IMR-90 (cell line): ENCODE data around the gene OTUD4. TPM values are rescaled to one million over a fixed set of nuclear protein-coding genes. Genes with fewer than 3 reads are reported as not detected.

Experiments
- ATAC-seq: fragments of 200-7000 bp; cut with Tn5 transposase; 2 replicates; pipeline ENCODE4 v1.9.1; 2020; ENCODE audit warnings: low read depth, mild to moderate bottlenecking, moderate library complexity
- BruUV-seq: library from RNA; stranded (reverse); fragments of 400-500 nt; replicated peaks from 2 replicates; lab custom pipeline; 2021; lab: Mats Ljungman, UMichigan
- CTCF ChIA-PET: fragments of 300-600 bp; formaldehyde crosslinking; extraction: SDS; loops from one replicate; lab custom pipeline; 2021; ENCODE audit warnings: antibody characterized with exemption; lab: Yijun Ruan, JAX
- POLR2A ChIA-PET: fragments of 300-600 bp; sonication (Branson Sonifier 250); formaldehyde crosslinking; loops from one replicate; lab custom pipeline; 2022; ENCODE audit warnings: antibody characterized with exemption; ENCODE audit not compliant: unreplicated experiment; lab: Charles Lee
- DNase-seq: peaks from one replicate; pipeline ENCODE4 v3.0.0; 2013
- H2AFZ ChIP-seq: replicated peaks from 2 replicates; pipeline ENCODE3; 2013; ENCODE audit warnings: low read length, mild to moderate bottlenecking; ENCODE audit not compliant: poor library complexity
- H2AK5ac ChIP-seq: 2 replicates; pipeline ENCODE4 v1.6.1; 2013; ENCODE audit warnings: low read depth, low read length, inconsistent platforms
- H2AK9ac ChIP-seq: replicated peaks from 2 replicates; pipeline ENCODE3; 2013; ENCODE audit warnings: mild to moderate bottlenecking, low read depth, low read length, moderate library complexity; ENCODE audit not compliant: poor library complexity
- H2BK120ac ChIP-seq: 2 replicates; pipeline ENCODE4 v1.6.1; 2013; ENCODE audit warnings: low read depth, low read length, inconsistent platforms
- H2BK15ac ChIP-seq: 3 replicates; pipeline ENCODE4 v1.6.1; 2013; ENCODE audit warnings: low read depth, low read length, inconsistent platforms
- H2BK20ac ChIP-seq: 2 replicates; pipeline ENCODE4 v1.6.1; 2013; ENCODE audit warnings: low read depth, mild to moderate bottlenecking, inconsistent platforms, low read length, moderate library complexity
- H2BK5ac ChIP-seq: 2 replicates; pipeline ENCODE4 v1.6.1; 2013; ENCODE audit warnings: mild to moderate bottlenecking, low read depth, low read length, inconsistent platforms; ENCODE audit not compliant: poor library complexity, severe bottlenecking
- H3K14ac ChIP-seq: replicated peaks from 2 replicates; pipeline ENCODE4 v1.6.1; 2013; ENCODE audit warnings: low read depth, low read length, inconsistent platforms
- H3K18ac ChIP-seq: 2 replicates; pipeline ENCODE4 v1.6.1; 2013; ENCODE audit warnings: low read depth, low read length, control low read depth
- H3K23ac ChIP-seq: 2 replicates; pipeline ENCODE4 v1.6.1; 2013; ENCODE audit warnings: low read depth, low read length, inconsistent platforms
- H3K27ac ChIP-seq: 2 replicates; pipeline ENCODE4 v1.5.1; 2013; ENCODE audit warnings: mild to moderate bottlenecking, control low read depth, low read length; ENCODE audit not compliant: insufficient read depth
- H3K27me3 ChIP-seq: 2 replicates; pipeline ENCODE4 v1.6.1; 2013; ENCODE audit warnings: low read length; ENCODE audit not compliant: control insufficient read depth, insufficient read depth
- H3K36me3 ChIP-seq: 2 replicates; pipeline ENCODE4 v1.6.1; 2013; ENCODE audit warnings: low read length, mixed read lengths; ENCODE audit not compliant: control insufficient read depth, insufficient read depth
- H3K4ac ChIP-seq: 2 replicates; pipeline ENCODE4 v1.6.1; 2013; ENCODE audit warnings: low read depth, low read length, inconsistent platforms
- H3K4me1 ChIP-seq: 2 replicates; pipeline ENCODE4 v1.6.1; 2013; ENCODE audit warnings: low read length, mixed read lengths; ENCODE audit not compliant: control insufficient read depth, insufficient read depth
- H3K4me2 ChIP-seq: 2 replicates; pipeline ENCODE4 v1.6.1; 2013; ENCODE audit warnings: low read depth, mild to moderate bottlenecking, control low read depth, low read length, moderate library complexity
- H3K4me3 ChIP-seq: 2 replicates; pipeline ENCODE4 v1.5.1; 2013; ENCODE audit warnings: low read depth, mild to moderate bottlenecking, control low read depth, low read length, moderate library complexity; ENCODE audit not compliant: insufficient read depth
- H3K56ac ChIP-seq: 2 replicates; pipeline ENCODE4 v1.6.1; 2013; ENCODE audit warnings: low read length, inconsistent platforms; ENCODE audit not compliant: insufficient read depth; ENCODE audit errors: extremely low read depth
- H3K79me1 ChIP-seq, 2 experiments: 2 replicates each; pipeline ENCODE4 v1.6.1; 2013; ENCODE audit warnings: low read length in 2 of 2, inconsistent platforms in 1 of 2, low read depth in 1 of 2
- H3K9ac ChIP-seq: 2 replicates; pipeline ENCODE4 v1.6.1; 2013; ENCODE audit warnings: low read depth, low read length, control low read depth
- H3K9me1 ChIP-seq: 2 replicates; pipeline ENCODE4 v1.6.1; 2013; ENCODE audit warnings: low read length, inconsistent platforms; ENCODE audit not compliant: insufficient read depth
- H3K9me3 ChIP-seq: 2 replicates; pipeline ENCODE4 v1.6.1; 2013; ENCODE audit warnings: low read length; ENCODE audit not compliant: control insufficient read depth, insufficient read depth
- H4K20me1 ChIP-seq: 2 replicates; pipeline ENCODE4 v1.6.1; 2013; ENCODE audit warnings: low read length, inconsistent platforms; ENCODE audit not compliant: insufficient read depth
- H4K5ac ChIP-seq: 2 replicates; pipeline ENCODE4 v1.6.1; 2013; ENCODE audit warnings: mild to moderate bottlenecking, low read depth, low read length, control low read depth
- H4K8ac ChIP-seq, 2 experiments: 2 replicates each; pipeline ENCODE4 v1.6.1; 2013; ENCODE audit warnings: low read depth in 2 of 2, low read length in 2 of 2, control low read depth in 1 of 2, inconsistent platforms in 1 of 2
- H4K91ac ChIP-seq: 2 replicates; pipeline ENCODE4 v1.6.1; 2013; ENCODE audit warnings: low read depth, low read length, inconsistent platforms; ENCODE audit not compliant: insufficient read depth
- CHD1 ChIP-seq: IDR thresholded peaks from 2 replicates; pipeline ENCODE4 v1.6.1; 2012; ENCODE audit warnings: low read depth, low read length, improper control_type of control experiment
- CTCF ChIP-seq: conservative IDR thresholded peaks from 2 replicates; pipeline ENCODE4 v1.5.1; 2012; ENCODE audit warnings: mild to moderate bottlenecking, low read depth, low read length, improper control_type of control experiment
- MAFK ChIP-seq: IDR thresholded peaks from 2 replicates; pipeline ENCODE4 v1.6.1; 2012; ENCODE audit warnings: low read depth, low read length, improper control_type of control experiment
- NFE2L2 ChIP-seq: fragments of 150-350 bp; IDR thresholded peaks from 2 replicates; pipeline ENCODE4 v1.6.1; 2016; ENCODE audit warnings: low read depth, mild to moderate bottlenecking, low read length
- RAD21 ChIP-seq: IDR thresholded peaks from 2 replicates; pipeline ENCODE4 v1.6.1; 2012; ENCODE audit warnings: low read length, improper control_type of control experiment
- SMC3 ChIP-seq: fragments of 150-350 bp; IDR thresholded peaks from 2 replicates; pipeline ENCODE4 v1.6.1; 2016; ENCODE audit warnings: low read depth, mild to moderate bottlenecking, antibody characterized with exemption, low read length, moderate library complexity
- WGBS, 2 experiments: methylation state at CpG; one replicate each; pipeline versions ENCODE4 v1.1.5 to v1.1.7; 2013; ENCODE audit warnings: missing lambda C conversion rate in 2 of 2; ENCODE audit not compliant: insufficient read length in 1 of 2; ENCODE audit errors: extremely low coverage in 2 of 2; 5-methylcytosine and 5-hydroxymethylcytosine counted together
- dilution Hi-C: fragments of 300-500 bp; cut with HindIII; formaldehyde crosslinking; loops from one replicate; pipeline ENCODE4 v1.14.3; 2018; ENCODE audit warnings: low sequenced_read_pairs; ENCODE audit not compliant: unreplicated experiment
- in situ Hi-C: fragments of 300-500 bp; cut with MboI; formaldehyde crosslinking; loops from 3 replicates; pipeline ENCODE4 v1.14.3; 2019; ENCODE audit warnings: low sequenced_read_pairs, inconsistent platforms, mixed read lengths
- intact Hi-C: fragments of 100-400 bp; cut with micrococcal nuclease; formaldehyde crosslinking; loops from 2 replicates; pipeline ENCODE4 v1.10.0; 2022
- polyA plus RNA-seq, 3 experiments: library from polyadenylated mRNA; depleted of rRNA; stranded (reverse); fragments of >200 nt; gene quantifications; 2 replicates each; pipeline ENCODE4 v1.2.3, GENCODE V29; 2012; ENCODE audit warnings: low replicate concordance in 1 of 3
- total RNA-seq: library from RNA; depleted of rRNA; stranded (reverse); fragments of >200 nt; gene quantifications from 2 replicates; pipeline ENCODE4 v1.2.3, GENCODE V29; 2012

The OTUD4 gene
- total and polyA plus RNA-seq, 2 of the 4 experiments (the other 2 are of a cell fraction), result 11.0 to 12.4 TPM

GRCh38 chr4:145153904-145154298 is 26.5 kb downstream of the OTUD4 start:
- Histone ChIP-seq H2AFZ (no peak overlapping the region), H3K4me3 (no peak overlapping the region), H3K23ac (no peak overlapping the region), H3K27me3 (no peaks in the 10 kb centered on the region), H3K79me1 (peaks cover 6% of the 10 kb centered on the region in 2 experiments; a peak in 2 of 4 replicates), H2BK5ac (no peak overlapping the region), H4K8ac (no peak overlapping the region), H4K91ac (no peak overlapping the region), H2BK15ac (no peak overlapping the region), H3K9ac (no peak overlapping the region), H2AK9ac (no peak overlapping the region), H4K5ac (no peak overlapping the region), H3K4ac (no peak overlapping the region), H3K36me3 (peaks cover 12% of the 10 kb centered on the region), H4K20me1 (no peaks in the 10 kb centered on the region), H2BK20ac (no peak overlapping the region), H3K9me1 (no peaks in the 10 kb centered on the region), H2AK5ac (no peak overlapping the region), H3K9me3 (no peaks in the 10 kb centered on the region), H3K18ac (no peak overlapping the region), H3K56ac (no peak overlapping the region), H2BK120ac (no peak overlapping the region), H3K4me2 (no peak overlapping the region), H3K14ac (no peak overlapping the region), H3K4me1 (no peaks in the 10 kb centered on the region), H3K27ac (no peak overlapping the region)
- intact Hi-C loops, result loop anchor here (1.0 kb wide), 2 partner anchors 455 to 463 kb away; no protein-coding TSS in a partner anchor
- ChIA-PET CTCF (interaction anchor here (0.7 to 1.2 kb wide), 2 partner anchors 12 to 21 kb away, joined by 3 to 4 read pairs; no protein-coding TSS in a partner anchor), POLR2A (no interaction called here)
- dilution Hi-C loops, result no loop called here
- no TSS peak for BruUV-seq
- in situ Hi-C loops, result no loop called here
- DNase-seq, result no peak
- no CpG with 5 or more reads among the region's 1 CpG for WGBS, 2 experiments
- no peak for ATAC-seq
- TF ChIP-seq CTCF (no peak), SMC3 (no peak), NFE2L2 (no peak), RAD21 (no peak), CHD1 (no peak), MAFK (no peak)
